ENCODE results near the gene TMEM238L. TPM values are rescaled to one million over a fixed set of nuclear protein-coding genes. Genes with fewer than 3 reads are reported as not detected.
A peak's percentile ranks its signal among the peaks of the same experiment; 100 is the strongest.

TMEM238L gene
- total and polyA plus RNA-seq, 3 experiments from 2014 or later: not detected

DNA sequence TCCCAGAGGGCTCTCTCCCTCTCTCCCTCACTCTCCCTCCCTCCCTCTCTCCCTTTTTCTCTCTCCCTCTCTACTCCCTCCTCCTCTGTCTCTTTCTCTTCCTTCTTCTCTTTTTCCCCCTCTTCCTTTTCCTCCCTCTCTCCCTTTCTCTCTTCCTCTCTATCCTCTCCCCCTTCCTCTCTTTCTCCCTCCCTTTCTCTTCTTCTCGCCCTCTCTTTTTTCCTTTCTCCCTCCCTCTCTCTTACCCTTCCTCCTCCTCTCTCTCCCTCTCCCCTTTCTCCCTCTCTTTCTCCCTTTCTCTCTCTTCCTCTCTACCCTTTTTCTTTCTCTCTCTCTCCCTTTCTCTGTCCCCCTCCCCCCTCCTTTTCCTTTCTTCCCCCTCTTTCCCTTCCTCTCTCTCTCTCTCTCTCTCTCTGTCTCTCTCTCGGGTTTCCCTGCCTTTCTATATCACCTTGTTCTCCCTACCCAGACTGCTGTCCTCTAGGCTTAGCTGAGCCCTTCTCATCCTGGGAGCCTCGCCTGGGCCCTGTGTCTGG, 48.2 kb downstream of the TMEM238L start:
- Histone ChIP-seq H3K27me3 (ENCODE audit: insufficient read depth, low read length, poor library complexity, severe bottlenecking) (no peaks in the 10 kb centered on the region), H3K36me3 (ENCODE audit: insufficient read depth, low read length) (no peaks in the 10 kb centered on the region), H3K9me3 (ENCODE audit: low read length) (no peaks in the 10 kb centered on the region), H3K27ac (ENCODE audit: low read depth, low read length) (no peak overlapping the region), H3K4me3 (ENCODE audit: low read length) (no peak overlapping the region), H3K4me1 (ENCODE audit: insufficient read depth, low read length) (no peaks in the 10 kb centered on the region)
- H3K9me3 Mint-ChIP-seq: no peaks in the 10 kb centered on the region
- H3K36me3 Mint-ChIP-seq: no peaks in the 10 kb centered on the region
- H3K4me1 Mint-ChIP-seq: no peaks in the 10 kb centered on the region
- peaks cover 0 to under 1% of the 10 kb centered on the region in 2 donors for H3K27me3 Mint-ChIP-seq
- H3K27ac Mint-ChIP-seq: no peak overlapping the region
- CTCF ChIA-PET: interaction anchor here (1.3 kb wide), 1 partner anchor 110 kb away, joined by 4 read pairs; no protein-coding TSS in a partner anchor
- POLR2A ChIA-PET: no interaction called here
- DNase-seq: no peak
- H3K4me3 Mint-ChIP-seq: no peak overlapping the region

GRCh38 chr17:10754861-10755591, 48.9 kb downstream of the TMEM238L start:
- Histone ChIP-seq H3K9me3 (ENCODE audit: low read length) (no peaks in the 10 kb centered on the region), H3K27ac (ENCODE audit: low read depth, low read length) (no peak overlapping the region)
- H3K36me3 Mint-ChIP-seq: no peaks in the 10 kb centered on the region

GRCh38 chr17:10754109-10754508, 49.8 kb downstream of the TMEM238L start:
- H3K36me3 ChIP-seq (ENCODE audit: insufficient read depth, low read length): no peaks in the 10 kb centered on the region
- H3K9me3 Mint-ChIP-seq: no peaks in the 10 kb centered on the region
- H3K4me3 Mint-ChIP-seq: no peak overlapping the region
- H3K4me1 ChIP-seq (ENCODE audit: insufficient read depth, low read length): no peaks in the 10 kb centered on the region
- DNase-seq: no peak
- H3K27me3 ChIP-seq (ENCODE audit: insufficient read depth, low read length, poor library complexity, severe bottlenecking): no peaks in the 10 kb centered on the region
- POLR2A ChIA-PET: no interaction called here
- CTCF ChIA-PET: interaction anchor here (0.8 to 1.7 kb wide), 3 partner anchors 14 to 109 kb away, joined by 3 to 4 read pairs (median 3); no protein-coding TSS in a partner anchor
- no peak overlapping the region for H3K27ac ChIP-seq (ENCODE audit: low read depth, low read length)
- H3K4me1 Mint-ChIP-seq: no peaks in the 10 kb centered on the region
- no peaks in the 10 kb centered on the region for H3K36me3 Mint-ChIP-seq
- peaks cover 3 to 7% of the 10 kb centered on the region in 2 donors for H3K27me3 Mint-ChIP-seq
- no peaks in the 10 kb centered on the region for H3K9me3 ChIP-seq (ENCODE audit: low read length)
- H3K27ac Mint-ChIP-seq: peak overlapping the region in 1 of 8 donors; percentile 23
- no peak overlapping the region for H3K4me3 ChIP-seq (ENCODE audit: low read length)

More at GRCh38 chr17:10754861-10755591, 48.9 kb downstream of the TMEM238L start:
- H3K27ac Mint-ChIP-seq: peak overlapping the region in 1 of 8 donors; percentile 72
- Histone ChIP-seq H3K4me1 (ENCODE audit: insufficient read depth, low read length) (no peaks in the 10 kb centered on the region), H3K27me3 (ENCODE audit: insufficient read depth, low read length, poor library complexity, severe bottlenecking) (no peaks in the 10 kb centered on the region), H3K4me3 (ENCODE audit: low read length) (no peak overlapping the region), H3K36me3 (ENCODE audit: insufficient read depth, low read length) (no peaks in the 10 kb centered on the region)
- CTCF ChIA-PET: interaction anchor here (0.8 to 1.7 kb wide), 3 partner anchors 15 to 110 kb away, joined by 3 to 4 read pairs (median 3); no protein-coding TSS in a partner anchor
- POLR2A ChIA-PET: no interaction called here
- H3K27me3 Mint-ChIP-seq: peaks cover 0 to 3% of the 10 kb centered on the region in 2 donors
- no peaks in the 10 kb centered on the region for H3K9me3 Mint-ChIP-seq
- DNase-seq: no peak
- H3K4me1 Mint-ChIP-seq: no peaks in the 10 kb centered on the region
- no peak overlapping the region for H3K4me3 Mint-ChIP-seq

GRCh38 chr17:10752696-10753095, 51.2 kb downstream of the TMEM238L start:
- no peaks in the 10 kb centered on the region for H3K4me1 Mint-ChIP-seq
- no peak overlapping the region for H3K4me3 Mint-ChIP-seq
- H3K27me3 Mint-ChIP-seq: peaks cover 3 to 9% of the 10 kb centered on the region in 2 donors
- DNase-seq: no peak
- Histone ChIP-seq H3K4me3 (ENCODE audit: low read length) (no peak overlapping the region), H3K4me1 (ENCODE audit: insufficient read depth, low read length) (no peaks in the 10 kb centered on the region), H3K27ac (ENCODE audit: low read depth, low read length) (no peak overlapping the region), H3K9me3 (ENCODE audit: low read length) (no peaks in the 10 kb centered on the region), H3K36me3 (ENCODE audit: insufficient read depth, low read length) (no peaks in the 10 kb centered on the region), H3K27me3 (ENCODE audit: insufficient read depth, low read length, poor library complexity, severe bottlenecking) (no peaks in the 10 kb centered on the region)
- ChIA-PET POLR2A (no interaction called here), CTCF (no interaction called here)
- H3K27ac Mint-ChIP-seq: peak overlapping the region in 1 of 8 donors; percentile 16
- H3K9me3 Mint-ChIP-seq: no peaks in the 10 kb centered on the region
- no peaks in the 10 kb centered on the region for H3K36me3 Mint-ChIP-seq

- Histone ChIP-seq H3K4me1 (ENCODE audit: insufficient read depth, low read length) (no peaks in the 10 kb centered on the region), H3K36me3 (ENCODE audit: insufficient read depth, low read length) (no peaks in the 10 kb centered on the region), H3K4me3 (ENCODE audit: low read length) (no peak overlapping the region), H3K9me3 (ENCODE audit: low read length) (no peaks in the 10 kb centered on the region), H3K27ac (ENCODE audit: low read depth, low read length) (no peak overlapping the region), H3K27me3 (ENCODE audit: insufficient read depth, low read length, poor library complexity, severe bottlenecking) (no peaks in the 10 kb centered on the region)
- Mint-ChIP-seq H3K27ac (peak overlapping the region in 1 of 8 donors; percentile 57), H3K4me1 (no peaks in the 10 kb centered on the region), H3K36me3 (no peaks in the 10 kb centered on the region), H3K27me3 (peaks cover 3 to 12% of the 10 kb centered on the region in 2 donors), H3K9me3 (no peaks in the 10 kb centered on the region), H3K4me3 (no peak overlapping the region)
- ChIA-PET POLR2A (no interaction called here), CTCF (interaction anchor here (1.0 kb wide), 1 partner anchor 14 kb away, joined by 4 read pairs; no protein-coding TSS in a partner anchor)
- DNase-seq: no peak
These were observed 52.3 kb downstream of the TMEM238L start for GRCh38 chr17:10751563-10751962.

GRCh38 chr17:10750210-10750609, 53.7 kb downstream of the TMEM238L start:
- ChIA-PET CTCF (no interaction called here), POLR2A (no interaction called here)
- Mint-ChIP-seq H3K9me3 (no peaks in the 10 kb centered on the region), H3K27ac (no peak overlapping the region), H3K4me3 (no peak overlapping the region), H3K27me3 (peaks cover 5 to 12% of the 10 kb centered on the region in 2 donors), H3K4me1 (no peaks in the 10 kb centered on the region), H3K36me3 (no peaks in the 10 kb centered on the region)
- Histone ChIP-seq H3K4me1 (ENCODE audit: insufficient read depth, low read length) (peaks cover 1% of the 10 kb centered on the region), H3K9me3 (ENCODE audit: low read length) (no peaks in the 10 kb centered on the region), H3K27me3 (ENCODE audit: insufficient read depth, low read length, poor library complexity, severe bottlenecking) (no peaks in the 10 kb centered on the region), H3K36me3 (ENCODE audit: insufficient read depth, low read length) (no peaks in the 10 kb centered on the region), H3K27ac (ENCODE audit: low read depth, low read length) (no peak overlapping the region), H3K4me3 (ENCODE audit: low read length) (no peak overlapping the region)
- DNase-seq: no peak

GRCh38 chr17:10748531-10749181, 55.2 kb downstream of the TMEM238L start:
- CTCF ChIA-PET: interaction anchor here (2.3 kb wide), 1 partner anchor 12 kb away, joined by 8 read pairs; no protein-coding TSS in a partner anchor
- H3K4me3 Mint-ChIP-seq: no peak overlapping the region
- DNase-seq: no peak
- H3K27me3 Mint-ChIP-seq: peaks cover 5 to 12% of the 10 kb centered on the region in 2 donors
- no peaks in the 10 kb centered on the region for H3K36me3 Mint-ChIP-seq
- Histone ChIP-seq H3K27ac (ENCODE audit: low read depth, low read length) (no peak overlapping the region), H3K9me3 (ENCODE audit: low read length) (no peaks in the 10 kb centered on the region), H3K36me3 (ENCODE audit: insufficient read depth, low read length) (no peaks in the 10 kb centered on the region), H3K4me1 (ENCODE audit: insufficient read depth, low read length) (peaks cover 14% of the 10 kb centered on the region), H3K27me3 (ENCODE audit: insufficient read depth, low read length, poor library complexity, severe bottlenecking) (no peaks in the 10 kb centered on the region), H3K4me3 (ENCODE audit: low read length) (no peak overlapping the region)
- POLR2A ChIA-PET: no interaction called here
- no peak overlapping the region for H3K27ac Mint-ChIP-seq
- peaks cover 6 to 8% (median 7%) of the 10 kb centered on the region in 3 donors for H3K4me1 Mint-ChIP-seq
- H3K9me3 Mint-ChIP-seq: no peaks in the 10 kb centered on the region

DNA sequence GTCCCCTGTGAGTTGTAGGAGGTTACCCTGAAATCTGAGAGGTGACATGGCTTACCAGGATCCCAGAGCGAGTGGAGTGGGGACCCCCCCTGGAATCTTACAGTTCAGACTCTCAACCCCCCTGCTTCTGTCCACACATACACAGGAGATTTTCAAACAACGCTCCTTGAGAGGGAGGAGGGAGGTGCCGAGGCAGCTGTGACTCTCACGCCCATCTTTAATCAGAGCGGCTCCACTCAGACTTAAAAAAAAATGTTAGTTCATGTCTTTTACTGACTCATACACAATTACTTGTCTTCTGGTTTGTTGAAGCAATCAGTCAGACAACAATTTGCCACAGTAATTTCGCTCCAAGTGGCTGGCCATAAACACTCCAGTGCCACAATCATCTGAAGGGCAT, 58.7 kb downstream of the TMEM238L start:
- H3K4me3 ChIP-seq (ENCODE audit: low read length): no peak overlapping the region
- Mint-ChIP-seq H3K4me1 (peaks cover 6 to 10% (median 8%) of the 10 kb centered on the region in 3 donors), H3K27ac (peak overlapping the region in 1 of 8 donors; percentile 7), H3K4me3 (no peak overlapping the region), H3K9me3 (no peaks in the 10 kb centered on the region), H3K36me3 (no peaks in the 10 kb centered on the region), H3K27me3 (peaks cover 9 to 13% of the 10 kb centered on the region in 2 donors)
- no peak overlapping the region for H3K27ac ChIP-seq (ENCODE audit: low read depth, low read length)
- H3K36me3 ChIP-seq (ENCODE audit: insufficient read depth, low read length): no peaks in the 10 kb centered on the region
- CTCF ChIA-PET: no interaction called here
- H3K4me1 ChIP-seq (ENCODE audit: insufficient read depth, low read length): peaks cover 14% of the 10 kb centered on the region
- no peaks in the 10 kb centered on the region for H3K27me3 ChIP-seq (ENCODE audit: insufficient read depth, low read length, poor library complexity, severe bottlenecking)
- DNase-seq: no peak
- POLR2A ChIA-PET: no interaction called here
- H3K9me3 ChIP-seq (ENCODE audit: low read length): no peaks in the 10 kb centered on the region

Measured in CD8-positive, alpha-beta memory T cell (primary cell).